ENCODE data around the gene MEIS2. TPM values are rescaled to one million over a fixed set of nuclear protein-coding genes. Genes with fewer than 3 reads are reported as not detected.

Gene MEIS2
- total RNA-seq, 2 donors from 2014 or later: 24.3 to 29.8 TPM

- DNase-seq (ENCODE audit: low spot score): no peak
- H3K36me3 ChIP-seq: no peaks in the 10 kb centered on the region
- no peaks in the 10 kb centered on the region for H3K9me3 ChIP-seq
- no peaks in the 10 kb centered on the region for H3K27me3 ChIP-seq
- no peaks in the 10 kb centered on the region for H3K4me1 ChIP-seq
- no peak overlapping the region for H3K27ac ChIP-seq
- H3K4me3 ChIP-seq: no peak overlapping the region
- no peak for TF ChIP-seq CTCF (IDR thresholded peaks at IDR 0.05)
Observed at GRCh38 chr15:36966708-36967107, 133.6 kb downstream of the MEIS2 start.

- H3K4me1 ChIP-seq: peaks cover 0 to 6% of the 10 kb centered on the region in 2 donors
- no peaks in the 10 kb centered on the region for H3K9me3 ChIP-seq
- no peak for TF ChIP-seq CTCF (IDR thresholded peaks at IDR 0.05)
Observed at GRCh38 chr15:36965570-36966342, 134.6 kb downstream of the MEIS2 start.

GRCh38 chr15:36964626-36965025 lies 135.7 kb downstream of the MEIS2 start:
- H3K27me3 ChIP-seq: no peaks in the 10 kb centered on the region
- peaks cover 0 to 15% of the 10 kb centered on the region in 2 donors for H3K4me1 ChIP-seq
- no peaks in the 10 kb centered on the region for H3K36me3 ChIP-seq
- no peaks in the 10 kb centered on the region for H3K9me3 ChIP-seq
- no peak overlapping the region for H3K4me3 ChIP-seq
- no peak for TF ChIP-seq CTCF (IDR thresholded peaks at IDR 0.05)
- H3K27ac ChIP-seq: no peak overlapping the region
- no peak for DNase-seq (ENCODE audit: low spot score)

More at GRCh38 chr15:36965570-36966342, 134.6 kb downstream of the MEIS2 start:
- no peak for DNase-seq (ENCODE audit: low spot score)
- no peaks in the 10 kb centered on the region for H3K36me3 ChIP-seq
- H3K27ac ChIP-seq: no peak overlapping the region
- no peaks in the 10 kb centered on the region for H3K27me3 ChIP-seq
- H3K4me3 ChIP-seq: no peak overlapping the region

DNA sequence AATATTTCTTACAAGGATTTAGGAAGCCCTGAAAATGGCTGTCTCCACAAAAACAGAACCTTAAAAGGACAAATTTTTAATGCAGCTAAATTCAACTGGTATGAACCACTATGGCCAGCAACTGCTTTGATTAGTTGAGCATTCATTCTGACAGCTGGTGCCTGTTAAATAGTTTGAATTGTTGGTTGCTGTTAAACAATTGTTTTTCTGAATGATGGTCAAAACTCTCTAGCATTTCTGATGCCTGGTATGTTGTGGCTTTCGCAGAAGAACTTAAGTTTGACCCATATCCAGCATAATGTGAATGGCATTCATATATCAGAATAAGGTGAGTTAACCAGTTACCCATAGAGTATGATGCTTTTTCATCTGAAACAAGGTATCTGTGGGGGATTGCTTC lies 138.4 kb downstream of the MEIS2 start:
- Histone ChIP-seq H3K4me1 (peaks cover 0 to 16% of the 10 kb centered on the region in 2 donors), H3K27ac (no peak overlapping the region), H3K36me3 (no peaks in the 10 kb centered on the region), H3K27me3 (no peaks in the 10 kb centered on the region), H3K9me3 (no peaks in the 10 kb centered on the region), H3K4me3 (no peak overlapping the region)
- TF ChIP-seq CTCF (IDR thresholded peaks at IDR 0.05): no peak
- DNase-seq (ENCODE audit: low spot score): no peak

DNA sequence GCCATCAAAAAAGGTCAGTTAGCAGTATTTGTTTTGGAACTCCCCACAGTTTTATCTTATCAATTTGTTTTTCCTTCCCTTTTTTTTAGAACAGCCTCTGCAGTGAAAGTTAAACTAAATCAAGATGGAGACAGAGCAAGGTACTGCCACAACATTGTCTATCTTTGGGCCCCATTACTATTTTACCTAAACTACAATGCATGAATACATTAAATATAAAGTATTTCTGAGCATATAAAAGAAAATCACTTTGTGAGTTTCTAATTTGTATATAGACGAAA lies 139.5 kb downstream of the MEIS2 start:
- Histone ChIP-seq H3K27ac (no peak overlapping the region), H3K36me3 (no peaks in the 10 kb centered on the region), H3K4me1 (peaks cover 0 to 16% of the 10 kb centered on the region in 2 donors), H3K27me3 (no peaks in the 10 kb centered on the region), H3K9me3 (no peaks in the 10 kb centered on the region), H3K4me3 (no peak overlapping the region)
- TF ChIP-seq CTCF (IDR thresholded peaks at IDR 0.05): no peak
- no peak for DNase-seq (ENCODE audit: low spot score)
